Measurements from ENCODE around the gene TSBP1. TPM values are rescaled to one million over a fixed set of nuclear protein-coding genes. Genes with fewer than 3 reads are reported as not detected.

Gene TSBP1
- total and polyA plus RNA-seq, 7 experiments from 2014 or later: not detected

- Histone ChIP-seq H3K36me3 (ENCODE audit: control insufficient read depth in 2 of 3, insufficient read depth in 3 of 3, low read length in 3 of 3) (no peaks in the 10 kb centered on the region), H3K4me1 (ENCODE audit: control insufficient read depth in 2 of 2, insufficient read depth in 2 of 2, low read length in 2 of 2) (no peaks in the 10 kb centered on the region), H3K4me3 (ENCODE audit: low read length) (no peak overlapping the region), H3K27me3 (ENCODE audit: control insufficient read depth in 2 of 2, insufficient read depth in 2 of 2, low read length in 2 of 2) (no peaks in the 10 kb centered on the region), H3K9me3 (ENCODE audit: control insufficient read depth in 2 of 3, low read length in 3 of 3) (no peaks in the 10 kb centered on the region), H3K27ac (ENCODE audit: low read depth, low read length) (no peak overlapping the region)
- intact Hi-C loops (cut with micrococcal nuclease): no loop called here
- CTCF ChIA-PET: no interaction called here
- Mint-ChIP-seq H3K36me3 (no peaks in the 10 kb centered on the region), H3K27ac (no peak overlapping the region), H3K9me3 (no peaks in the 10 kb centered on the region), H3K27me3 (peaks cover 0 to 34% (median 0%) of the 10 kb centered on the region in 5 donors), H3K4me3 (no peak overlapping the region), H3K4me1 (no peaks in the 10 kb centered on the region)
- ATAC-seq: no peak
- DNase-seq: no peak
- POLR2A ChIA-PET: no interaction called here
Measured at GRCh38 chr6:32332433-32332832, 39.3 kb downstream of the TSBP1 start.

GRCh38 chr6:32329141-32329540 lies 42.6 kb downstream of the TSBP1 start:
- POLR2A ChIA-PET: no interaction called here

GRCh38 chr6:32327103-32327502 lies 44.6 kb downstream of the TSBP1 start:
- intact Hi-C loops (cut with micrococcal nuclease): no loop called here

More at GRCh38 chr6:32329141-32329540, 42.6 kb downstream of the TSBP1 start:
- ATAC-seq (no peak), DNase-seq (no peak)
- Mint-ChIP-seq H3K4me1 (peaks cover 0 to 1% (median 0%) of the 10 kb centered on the region in 7 donors), H3K36me3 (no peaks in the 10 kb centered on the region), H3K27me3 (peaks cover 0 to 26% (median 4%) of the 10 kb centered on the region in 5 donors), H3K4me3 (no peak overlapping the region), H3K27ac (no peak overlapping the region), H3K9me3 (no peaks in the 10 kb centered on the region)
- CTCF ChIA-PET: interaction anchor here (0.6 kb wide), 1 partner anchor 1726 kb away, joined by 5 read pairs; no protein-coding TSS in a partner anchor
- no peaks in the 10 kb centered on the region for H3K36me3 ChIP-seq (ENCODE audit: control insufficient read depth in 2 of 3, insufficient read depth in 3 of 3, low read length in 3 of 3)
- H3K27ac ChIP-seq (ENCODE audit: low read depth, low read length): no peak overlapping the region
- intact Hi-C loops (cut with micrococcal nuclease): no loop called here
- no peaks in the 10 kb centered on the region for H3K9me3 ChIP-seq (ENCODE audit: control insufficient read depth in 2 of 3, low read length in 3 of 3)
- no peak overlapping the region for H3K4me3 ChIP-seq (ENCODE audit: low read length)
- H3K27me3 ChIP-seq (ENCODE audit: control insufficient read depth in 2 of 2, insufficient read depth in 2 of 2, low read length in 2 of 2): no peaks in the 10 kb centered on the region
- H3K4me1 ChIP-seq (ENCODE audit: control insufficient read depth in 2 of 2, insufficient read depth in 2 of 2, low read length in 2 of 2): no peaks in the 10 kb centered on the region

DNA sequence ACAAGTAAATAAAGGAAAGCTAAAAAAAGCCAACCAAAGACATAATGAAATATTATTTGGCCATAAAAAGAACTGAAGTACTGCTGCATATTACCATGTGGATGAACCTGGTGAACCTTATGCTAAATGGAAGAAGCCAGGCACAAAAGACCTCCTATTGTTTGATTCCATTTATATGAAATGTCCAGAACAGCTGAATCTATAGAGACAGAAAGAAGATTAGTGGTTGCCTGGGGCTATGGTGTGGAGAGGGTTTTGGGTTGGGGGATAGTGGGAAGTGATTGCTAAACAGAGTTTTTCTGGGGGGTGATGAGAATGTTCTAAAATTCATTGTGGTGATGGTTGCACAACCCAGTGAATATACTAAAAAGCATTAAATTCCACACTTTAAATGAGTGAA lies 53.2 kb downstream of the TSBP1 start:
- no peaks in the 10 kb centered on the region for H3K9me3 Mint-ChIP-seq
- no peaks in the 10 kb centered on the region for H3K27me3 ChIP-seq (ENCODE audit: control insufficient read depth in 2 of 2, insufficient read depth in 2 of 2, low read length in 2 of 2)
- H3K4me3 Mint-ChIP-seq: no peak overlapping the region
- DNase-seq (no peak), ATAC-seq (no peak)
- no peaks in the 10 kb centered on the region for H3K36me3 Mint-ChIP-seq
- peaks cover 3 to 72% (median 7%) of the 10 kb centered on the region in 5 donors for H3K27me3 Mint-ChIP-seq
- CTCF ChIA-PET: no interaction called here
- intact Hi-C loops (cut with micrococcal nuclease): no loop called here
- H3K27ac ChIP-seq (ENCODE audit: low read depth, low read length): no peak overlapping the region
- no peak overlapping the region for H3K27ac Mint-ChIP-seq
- no peaks in the 10 kb centered on the region for H3K9me3 ChIP-seq (ENCODE audit: control insufficient read depth in 2 of 3, low read length in 3 of 3)
- H3K4me1 ChIP-seq (ENCODE audit: control insufficient read depth in 2 of 2, insufficient read depth in 2 of 2, low read length in 2 of 2): no peaks in the 10 kb centered on the region
- H3K4me1 Mint-ChIP-seq: no peaks in the 10 kb centered on the region
- H3K4me3 ChIP-seq (ENCODE audit: low read length): no peak overlapping the region
- no peaks in the 10 kb centered on the region for H3K36me3 ChIP-seq (ENCODE audit: control insufficient read depth in 2 of 3, insufficient read depth in 3 of 3, low read length in 3 of 3)
- POLR2A ChIA-PET: interaction anchor here (0.8 kb wide), 1 partner anchor 132 kb away, joined by 4 read pairs; no protein-coding TSS in a partner anchor

More at GRCh38 chr6:32327103-32327502, 44.6 kb downstream of the TSBP1 start:
- no peak overlapping the region for H3K27ac ChIP-seq (ENCODE audit: low read depth, low read length)
- no peak overlapping the region for H3K4me3 ChIP-seq (ENCODE audit: low read length)
- H3K36me3 ChIP-seq (ENCODE audit: control insufficient read depth in 2 of 3, insufficient read depth in 3 of 3, low read length in 3 of 3): no peaks in the 10 kb centered on the region
- ChIA-PET POLR2A (no interaction called here), CTCF (no interaction called here)
- DNase-seq (no peak), ATAC-seq (peak; percentile 37)
- Mint-ChIP-seq H3K27ac (no peak overlapping the region), H3K27me3 (peaks cover 0 to 25% (median 5%) of the 10 kb centered on the region in 5 donors), H3K4me3 (no peak overlapping the region), H3K36me3 (no peaks in the 10 kb centered on the region), H3K9me3 (no peaks in the 10 kb centered on the region), H3K4me1 (peaks cover 0 to 1% (median 0%) of the 10 kb centered on the region in 7 donors)
- no peaks in the 10 kb centered on the region for H3K27me3 ChIP-seq (ENCODE audit: control insufficient read depth in 2 of 2, insufficient read depth in 2 of 2, low read length in 2 of 2)
- H3K4me1 ChIP-seq (ENCODE audit: control insufficient read depth in 2 of 2, insufficient read depth in 2 of 2, low read length in 2 of 2): no peaks in the 10 kb centered on the region
- H3K9me3 ChIP-seq (ENCODE audit: control insufficient read depth in 2 of 3, low read length in 3 of 3): no peaks in the 10 kb centered on the region

- DNase-seq (no peak), ATAC-seq (no peak)
- Mint-ChIP-seq H3K4me3 (no peak overlapping the region), H3K36me3 (no peaks in the 10 kb centered on the region), H3K27me3 (peaks cover 6 to 68% (median 8%) of the 10 kb centered on the region in 5 donors), H3K9me3 (peaks cover 0 to 1% (median 0%) of the 10 kb centered on the region in 11 donors), H3K27ac (no peak overlapping the region), H3K4me1 (no peaks in the 10 kb centered on the region)
- Histone ChIP-seq H3K9me3 (ENCODE audit: control insufficient read depth in 2 of 3, low read length in 3 of 3) (no peaks in the 10 kb centered on the region), H3K27me3 (ENCODE audit: control insufficient read depth in 2 of 2, insufficient read depth in 2 of 2, low read length in 2 of 2) (no peaks in the 10 kb centered on the region), H3K4me1 (ENCODE audit: control insufficient read depth in 2 of 2, insufficient read depth in 2 of 2, low read length in 2 of 2) (no peaks in the 10 kb centered on the region), H3K36me3 (ENCODE audit: control insufficient read depth in 2 of 3, insufficient read depth in 3 of 3, low read length in 3 of 3) (no peaks in the 10 kb centered on the region), H3K4me3 (ENCODE audit: low read length) (no peak overlapping the region), H3K27ac (ENCODE audit: low read depth, low read length) (no peak overlapping the region)
- intact Hi-C loops (cut with micrococcal nuclease): no loop called here
- POLR2A ChIA-PET: no interaction called here
- CTCF ChIA-PET: no interaction called here
Measured at GRCh38 chr6:32317541-32317940, 54.2 kb downstream of the TSBP1 start.

GRCh38 chr6:32313964-32314363 lies 57.7 kb downstream of the TSBP1 start:
- H3K27me3 Mint-ChIP-seq: peaks cover 6 to 62% (median 21%) of the 10 kb centered on the region in 5 donors
- ATAC-seq: no peak
- no peak overlapping the region for H3K27ac Mint-ChIP-seq
- Histone ChIP-seq H3K4me3 (ENCODE audit: low read length) (no peak overlapping the region), H3K9me3 (ENCODE audit: control insufficient read depth in 2 of 3, low read length in 3 of 3) (no peaks in the 10 kb centered on the region), H3K27ac (ENCODE audit: low read depth, low read length) (no peak overlapping the region), H3K27me3 (ENCODE audit: control insufficient read depth in 2 of 2, insufficient read depth in 2 of 2, low read length in 2 of 2) (no peaks in the 10 kb centered on the region), H3K36me3 (ENCODE audit: control insufficient read depth in 2 of 3, insufficient read depth in 3 of 3, low read length in 3 of 3) (no peaks in the 10 kb centered on the region), H3K4me1 (ENCODE audit: control insufficient read depth in 2 of 2, insufficient read depth in 2 of 2, low read length in 2 of 2) (no peaks in the 10 kb centered on the region)
- H3K4me1 Mint-ChIP-seq: no peaks in the 10 kb centered on the region
- H3K4me3 Mint-ChIP-seq: no peak overlapping the region
- intact Hi-C loops (cut with micrococcal nuclease): no loop called here
- ChIA-PET POLR2A (interaction anchor here (0.5 kb wide), 1 partner anchor 439 kb away, joined by 3 read pairs; no protein-coding TSS in a partner anchor), CTCF (no interaction called here)
- H3K9me3 Mint-ChIP-seq: peaks cover 0 to 1% (median 0%) of the 10 kb centered on the region in 11 donors
- no peaks in the 10 kb centered on the region for H3K36me3 Mint-ChIP-seq
- no peak for DNase-seq

GRCh38 chr6:32298632-32299336 lies 72.9 kb downstream of the TSBP1 start:
- no peak for DNase-seq
- Mint-ChIP-seq H3K4me1 (peaks cover 0 to 10% (median 4%) of the 10 kb centered on the region in 7 donors), H3K27ac (no peak overlapping the region), H3K9me3 (no peaks in the 10 kb centered on the region), H3K36me3 (no peaks in the 10 kb centered on the region), H3K27me3 (peaks cover 8 to 42% (median 16%) of the 10 kb centered on the region in 5 donors), H3K4me3 (no peak overlapping the region)
- no peaks in the 10 kb centered on the region for H3K27me3 ChIP-seq (ENCODE audit: control insufficient read depth in 2 of 2, insufficient read depth in 2 of 2, low read length in 2 of 2)
- ChIA-PET CTCF (no interaction called here), POLR2A (no interaction called here)
- H3K9me3 ChIP-seq (ENCODE audit: control insufficient read depth in 2 of 3, low read length in 3 of 3): no peaks in the 10 kb centered on the region
- H3K4me3 ChIP-seq (ENCODE audit: low read length): no peak overlapping the region
- H3K27ac ChIP-seq (ENCODE audit: low read depth, low read length): no peak overlapping the region
- intact Hi-C loops (cut with micrococcal nuclease): no loop called here
- H3K4me1 ChIP-seq (ENCODE audit: control insufficient read depth in 2 of 2, insufficient read depth in 2 of 2, low read length in 2 of 2): no peaks in the 10 kb centered on the region
- no peak for ATAC-seq
- no peaks in the 10 kb centered on the region for H3K36me3 ChIP-seq (ENCODE audit: control insufficient read depth in 2 of 3, insufficient read depth in 3 of 3, low read length in 3 of 3)
